ENCODE results near the gene KLHL42.

Gene KLHL42

DNA sequence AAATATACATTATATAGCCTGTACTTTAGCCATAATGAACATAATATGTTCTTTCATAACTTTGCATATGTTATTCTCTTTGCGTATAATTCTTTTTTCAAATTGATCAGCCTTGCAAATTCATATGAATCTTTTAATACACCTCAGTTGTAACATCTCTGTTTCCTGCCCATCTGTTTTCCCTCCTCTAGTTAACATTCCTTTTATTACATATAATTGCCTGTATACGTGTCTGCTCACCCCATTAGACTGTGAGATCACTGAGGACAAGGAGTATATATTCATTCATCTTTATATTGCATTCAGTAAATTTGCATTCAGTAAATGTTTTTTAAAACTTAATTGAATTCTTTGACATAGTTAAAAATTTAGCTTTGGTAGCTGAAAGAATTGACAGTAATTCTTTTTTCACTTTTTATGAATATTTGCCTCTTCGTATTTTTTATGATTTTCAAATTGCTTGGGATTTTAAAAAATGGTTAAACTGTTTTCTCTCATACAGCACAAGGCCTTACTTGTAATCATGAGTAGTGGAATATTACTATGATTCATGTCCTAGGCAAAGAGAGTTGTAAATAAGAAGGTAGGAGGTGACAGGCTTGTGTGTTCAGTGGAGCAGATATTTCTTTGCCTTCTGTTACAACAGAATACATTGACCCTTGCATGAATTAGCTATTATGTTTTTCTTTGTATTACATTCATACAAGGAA, 32.8 kb upstream of the KLHL42 start:
- TF ChIP-seq, protein P1, sequence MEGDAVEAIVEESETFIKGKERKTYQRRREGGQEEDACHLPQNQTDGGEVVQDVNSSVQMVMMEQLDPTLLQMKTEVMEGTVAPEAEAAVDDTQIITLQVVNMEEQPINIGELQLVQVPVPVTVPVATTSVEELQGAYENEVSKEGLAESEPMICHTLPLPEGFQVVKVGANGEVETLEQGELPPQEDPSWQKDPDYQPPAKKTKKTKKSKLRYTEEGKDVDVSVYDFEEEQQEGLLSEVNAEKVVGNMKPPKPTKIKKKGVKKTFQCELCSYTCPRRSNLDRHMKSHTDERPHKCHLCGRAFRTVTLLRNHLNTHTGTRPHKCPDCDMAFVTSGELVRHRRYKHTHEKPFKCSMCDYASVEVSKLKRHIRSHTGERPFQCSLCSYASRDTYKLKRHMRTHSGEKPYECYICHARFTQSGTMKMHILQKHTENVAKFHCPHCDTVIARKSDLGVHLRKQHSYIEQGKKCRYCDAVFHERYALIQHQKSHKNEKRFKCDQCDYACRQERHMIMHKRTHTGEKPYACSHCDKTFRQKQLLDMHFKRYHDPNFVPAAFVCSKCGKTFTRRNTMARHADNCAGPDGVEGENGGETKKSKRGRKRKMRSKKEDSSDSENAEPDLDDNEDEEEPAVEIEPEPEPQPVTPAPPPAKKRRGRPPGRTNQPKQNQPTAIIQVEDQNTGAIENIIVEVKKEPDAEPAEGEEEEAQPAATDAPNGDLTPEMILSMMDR (IDR thresholded peaks at IDR 0.05; ENCODE audit: low read depth, low read length): no peak
- TF ChIP-seq MAX (IDR thresholded peaks at IDR 0.05; ENCODE audit: low read depth, low read length): no peak
- DNase-seq (ENCODE audit: low read depth): no peak
- no peak overlapping the region for H3K4me3 ChIP-seq (ENCODE audit: low read depth, low read length)

DNA sequence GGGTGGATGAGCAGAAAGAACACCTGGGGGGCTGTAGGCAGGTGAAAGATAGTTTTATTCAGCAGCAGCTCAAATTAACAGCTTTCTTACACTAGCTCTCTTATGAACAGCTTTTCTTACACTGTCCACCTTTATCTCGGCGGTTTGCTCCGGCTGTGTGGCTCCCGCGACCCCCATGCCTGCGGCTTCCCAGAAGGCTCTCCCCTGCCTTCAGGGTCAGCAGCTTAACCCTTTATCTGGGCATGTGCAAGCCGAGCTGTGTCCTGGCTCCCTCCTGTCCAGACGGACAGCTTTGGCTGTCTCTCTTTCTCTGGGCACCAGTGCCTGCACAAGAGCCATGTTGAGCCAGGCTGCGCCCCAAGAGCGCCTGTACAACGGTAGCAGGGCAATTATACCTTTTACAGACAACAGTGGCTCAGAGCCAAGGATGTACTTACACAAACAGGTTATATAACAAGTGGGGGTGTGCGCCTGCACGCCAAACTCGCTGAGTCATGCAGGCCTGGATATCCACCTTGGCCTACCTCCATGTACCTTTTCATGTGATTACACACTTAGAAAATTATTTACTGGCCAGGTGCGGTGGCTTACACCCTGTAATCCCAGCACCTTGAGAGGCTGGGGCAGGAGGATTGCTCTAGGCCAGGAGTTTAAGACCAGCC, 28.5 kb upstream of the KLHL42 start:
- no peak overlapping the region for H3K4me3 ChIP-seq (ENCODE audit: low read depth, low read length)
- DNase-seq (ENCODE audit: low read depth): peak; percentile 32
- TF ChIP-seq MYC (IDR thresholded peaks at IDR 0.05; ENCODE audit: low read depth, low read length) (no peak), POLR2A (IDR thresholded peaks at IDR 0.05; ENCODE audit: extremely low read depth, insufficient read length) (no peak), MAX (IDR thresholded peaks at IDR 0.05; ENCODE audit: low read depth, low read length) (no peak)
- TF ChIP-seq, protein P1 (IDR thresholded peaks at IDR 0.05; ENCODE audit: low read depth, low read length): no peak

GRCh38 chr12:27754795-27755194, 25.2 kb upstream of the KLHL42 start:
- no peak for DNase-seq (ENCODE audit: low read depth)
- no peak for TF ChIP-seq MYC (IDR thresholded peaks at IDR 0.05; ENCODE audit: low read depth, low read length)
- TF ChIP-seq POLR2A (IDR thresholded peaks at IDR 0.05; ENCODE audit: extremely low read depth, insufficient read length): no peak
- TF ChIP-seq MAX (IDR thresholded peaks at IDR 0.05; ENCODE audit: low read depth, low read length): no peak
- TF ChIP-seq, protein P1 (IDR thresholded peaks at IDR 0.05; ENCODE audit: low read depth, low read length): no peak
- H3K4me3 ChIP-seq (ENCODE audit: low read depth, low read length): no peak overlapping the region

DNA sequence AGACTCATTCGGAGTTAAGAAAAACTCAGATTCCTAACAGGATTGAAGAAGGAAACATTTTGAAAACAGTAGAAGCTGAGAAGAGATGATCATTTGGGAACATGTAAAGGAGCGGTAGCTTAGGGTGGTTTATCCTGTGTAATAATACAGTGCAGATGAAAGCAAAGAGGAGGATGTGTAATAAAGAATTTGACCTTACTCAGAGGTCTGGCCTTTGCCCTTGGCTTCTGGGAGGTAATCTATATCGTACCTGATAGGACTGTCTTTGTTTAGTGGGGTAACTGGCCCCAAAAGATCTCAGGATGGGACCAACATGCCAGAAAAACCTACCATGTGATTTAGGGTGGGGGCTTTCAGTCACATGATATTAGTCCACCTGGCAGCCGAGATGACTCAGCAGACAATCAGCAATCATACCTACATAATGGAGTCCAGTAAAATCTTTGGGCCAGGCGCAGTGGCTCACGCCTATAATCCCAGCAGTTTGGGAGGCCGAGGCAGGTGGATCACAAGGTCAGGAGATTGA, 23.3 kb upstream of the KLHL42 start:
- no peak for DNase-seq (ENCODE audit: low read depth)
- no peak for TF ChIP-seq MYC (IDR thresholded peaks at IDR 0.05; ENCODE audit: low read depth, low read length)
- no peak for TF ChIP-seq MAX (IDR thresholded peaks at IDR 0.05; ENCODE audit: low read depth, low read length)
- H3K4me3 ChIP-seq (ENCODE audit: low read depth, low read length): no peak overlapping the region

DNA sequence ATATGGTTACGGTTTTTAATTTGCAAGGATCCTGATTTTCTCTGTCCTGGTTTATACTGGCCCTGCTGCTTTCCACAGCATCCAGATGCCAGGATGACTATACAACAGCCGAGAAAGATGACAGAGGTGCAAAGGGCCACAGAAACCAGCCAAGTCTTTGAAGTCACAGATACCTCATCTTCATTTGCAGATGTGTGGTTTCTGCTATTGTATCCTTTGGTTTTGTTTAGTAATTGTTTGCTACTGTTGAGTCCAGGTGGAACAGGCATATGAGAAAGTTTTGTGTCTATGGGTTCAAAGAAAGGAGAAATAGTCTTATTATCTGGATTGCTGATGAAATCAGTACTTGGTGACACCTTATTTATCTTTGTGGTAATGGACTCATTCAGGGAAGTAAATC, 17.3 kb upstream of the KLHL42 start:
- no peak for DNase-seq (ENCODE audit: low read depth)
- TF ChIP-seq MYC (IDR thresholded peaks at IDR 0.05; ENCODE audit: low read depth, low read length): no peak
- TF ChIP-seq, protein P1 (IDR thresholded peaks at IDR 0.05; ENCODE audit: low read depth, low read length): no peak
- TF ChIP-seq POLR2A (IDR thresholded peaks at IDR 0.05; ENCODE audit: extremely low read depth, insufficient read length): no peak
- TF ChIP-seq MAX (IDR thresholded peaks at IDR 0.05; ENCODE audit: low read depth, low read length): no peak
- H3K4me3 ChIP-seq (ENCODE audit: low read depth, low read length): no peak overlapping the region

GRCh38 chr12:27766587-27766986, 13.4 kb upstream of the KLHL42 start:
- DNase-seq (ENCODE audit: low read depth): no peak
- TF ChIP-seq MAX (IDR thresholded peaks at IDR 0.05; ENCODE audit: low read depth, low read length) (no peak), POLR2A (IDR thresholded peaks at IDR 0.05; ENCODE audit: extremely low read depth, insufficient read length) (no peak), MYC (IDR thresholded peaks at IDR 0.05; ENCODE audit: low read depth, low read length) (no peak)
- TF ChIP-seq, protein P1 (IDR thresholded peaks at IDR 0.05; ENCODE audit: low read depth, low read length): no peak
- H3K4me3 ChIP-seq (ENCODE audit: low read depth, low read length): no peak overlapping the region

All from NB4 (cell line).